MV-4-11 (cell line): Measurements from ENCODE around the gene FAM124B.

ENCODE experiments used
- DNase-seq: peaks from one replicate; lab custom pipeline; 2025; lab: John Stamatoyannopoulos, UW

FAM124B gene

DNA sequence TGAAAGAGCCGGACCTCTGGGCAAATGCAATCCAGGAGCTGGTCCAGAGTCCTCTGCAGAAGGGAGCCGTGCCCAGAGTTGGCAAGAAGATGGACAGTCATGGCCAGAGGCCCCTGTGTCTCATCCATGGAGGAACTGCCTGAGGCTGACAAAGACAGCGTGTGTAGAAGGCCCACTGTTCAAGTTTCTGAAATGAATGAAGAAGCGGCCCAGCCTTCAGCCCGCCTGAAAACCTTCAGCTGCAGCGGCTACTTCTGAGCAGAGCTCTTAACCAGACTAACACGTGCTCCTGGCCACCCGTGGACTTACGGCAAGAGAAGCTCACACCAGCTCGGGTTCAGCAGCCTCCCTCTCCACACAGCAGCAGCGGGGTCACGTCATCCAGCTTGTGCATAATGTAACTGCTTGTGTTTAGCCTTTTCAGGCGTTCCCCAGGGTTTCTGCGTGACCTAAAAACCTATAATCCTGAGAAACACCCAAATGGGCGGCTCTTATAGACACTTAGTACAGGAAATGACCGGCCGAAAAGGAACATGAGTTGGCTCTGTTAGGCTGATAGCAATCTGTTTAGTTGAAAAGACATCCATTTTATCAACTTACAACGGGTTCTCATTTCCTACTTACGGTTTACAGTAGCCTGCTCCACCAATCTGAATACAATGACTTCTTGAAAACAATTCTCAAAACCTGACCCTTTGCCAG lies at the start of gene FAM124B:
FAM124B (minus strand) TSS at position 467 of the 702 bp plus-strand sequence; CDS start at position 128, 339 bp downstream.
- no peak for DNase-seq

DNA sequence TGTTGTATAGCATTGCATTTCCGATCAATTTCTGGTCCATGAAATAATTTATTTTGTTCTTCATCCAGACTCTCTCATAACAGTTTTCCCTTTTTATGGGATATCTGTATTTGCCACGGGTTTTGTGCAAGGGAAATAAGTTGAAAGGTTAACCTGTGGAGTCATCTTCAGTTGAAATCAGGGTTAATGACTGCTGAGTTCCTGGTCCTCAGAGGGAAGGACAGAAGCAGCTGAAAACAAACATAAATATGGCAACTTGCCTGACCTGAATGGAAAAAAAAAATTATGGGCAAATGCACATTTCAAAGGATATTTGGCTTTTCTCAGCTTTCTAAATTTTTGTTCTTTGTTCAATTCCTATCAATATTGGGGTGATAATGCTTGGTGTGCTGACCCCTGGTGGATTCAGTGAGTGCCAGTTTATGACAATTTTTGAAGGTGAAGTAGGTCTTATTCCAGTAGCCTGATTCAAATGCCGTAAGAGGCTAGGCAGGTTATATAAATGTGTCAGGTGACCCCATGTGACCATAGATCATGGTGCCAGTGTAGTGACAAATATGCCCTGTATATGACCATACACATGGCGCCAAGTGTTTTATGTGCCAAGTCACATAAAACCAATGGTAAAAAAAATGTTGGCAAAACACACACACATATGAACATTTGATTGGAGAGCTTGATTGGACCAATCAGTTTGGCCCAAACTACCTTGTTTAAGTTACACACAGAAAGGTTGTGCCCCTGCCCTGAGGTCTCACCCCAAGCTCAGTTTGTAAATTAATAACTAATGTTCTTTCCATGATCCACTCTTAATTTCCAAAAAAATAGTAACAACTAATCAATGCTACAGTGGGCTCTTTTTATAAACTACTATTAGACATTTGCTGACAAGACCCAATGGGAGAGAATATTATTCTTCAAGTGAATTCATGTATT lies 47.6 kb upstream of the FAM124B start:
- DNase-seq: no peak

DNA sequence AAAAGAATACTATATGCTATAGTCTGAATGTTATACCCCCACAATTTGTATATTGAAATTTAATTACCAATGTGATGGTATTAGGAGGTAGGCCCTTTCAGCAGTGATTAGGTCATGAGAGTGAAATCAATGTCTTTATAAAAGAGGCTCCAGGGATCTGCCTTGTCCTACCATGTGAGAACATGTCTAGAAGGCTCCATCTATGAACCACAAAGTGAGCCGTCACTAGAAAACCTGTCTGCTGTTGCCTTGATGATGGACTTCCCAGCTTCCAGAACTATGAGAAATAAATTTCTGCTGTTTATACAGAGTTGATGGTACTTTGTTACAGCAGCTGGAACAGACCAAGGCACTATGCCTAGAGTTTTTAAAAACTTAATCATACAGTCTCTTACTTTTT lies 46.3 kb upstream of the FAM124B start:
- DNase-seq: no peak

- DNase-seq: no peak
These were observed 42.9 kb upstream of the FAM124B start for GRCh38 chr2:224444783-224445182.

DNA sequence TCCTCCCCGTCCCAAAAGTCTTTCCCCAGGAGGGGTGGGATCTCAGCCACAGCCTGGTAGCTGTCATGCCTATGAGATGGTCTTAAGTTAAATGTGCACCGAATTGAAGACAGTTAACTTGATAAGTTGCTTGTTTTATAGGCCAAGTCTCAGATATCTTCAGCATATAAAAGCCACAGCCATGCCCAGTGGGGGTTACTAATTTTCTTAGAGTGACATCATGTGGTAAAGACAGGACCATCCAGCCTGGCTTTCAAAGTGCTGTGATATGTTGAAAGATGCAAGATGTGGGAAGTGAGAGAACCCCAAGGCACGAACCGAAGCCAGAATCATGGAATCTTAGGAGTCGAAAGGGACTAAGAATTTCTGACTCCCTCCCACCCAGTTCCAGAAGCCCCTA lies 42.1 kb upstream of the FAM124B start:
- no peak for DNase-seq

DNA sequence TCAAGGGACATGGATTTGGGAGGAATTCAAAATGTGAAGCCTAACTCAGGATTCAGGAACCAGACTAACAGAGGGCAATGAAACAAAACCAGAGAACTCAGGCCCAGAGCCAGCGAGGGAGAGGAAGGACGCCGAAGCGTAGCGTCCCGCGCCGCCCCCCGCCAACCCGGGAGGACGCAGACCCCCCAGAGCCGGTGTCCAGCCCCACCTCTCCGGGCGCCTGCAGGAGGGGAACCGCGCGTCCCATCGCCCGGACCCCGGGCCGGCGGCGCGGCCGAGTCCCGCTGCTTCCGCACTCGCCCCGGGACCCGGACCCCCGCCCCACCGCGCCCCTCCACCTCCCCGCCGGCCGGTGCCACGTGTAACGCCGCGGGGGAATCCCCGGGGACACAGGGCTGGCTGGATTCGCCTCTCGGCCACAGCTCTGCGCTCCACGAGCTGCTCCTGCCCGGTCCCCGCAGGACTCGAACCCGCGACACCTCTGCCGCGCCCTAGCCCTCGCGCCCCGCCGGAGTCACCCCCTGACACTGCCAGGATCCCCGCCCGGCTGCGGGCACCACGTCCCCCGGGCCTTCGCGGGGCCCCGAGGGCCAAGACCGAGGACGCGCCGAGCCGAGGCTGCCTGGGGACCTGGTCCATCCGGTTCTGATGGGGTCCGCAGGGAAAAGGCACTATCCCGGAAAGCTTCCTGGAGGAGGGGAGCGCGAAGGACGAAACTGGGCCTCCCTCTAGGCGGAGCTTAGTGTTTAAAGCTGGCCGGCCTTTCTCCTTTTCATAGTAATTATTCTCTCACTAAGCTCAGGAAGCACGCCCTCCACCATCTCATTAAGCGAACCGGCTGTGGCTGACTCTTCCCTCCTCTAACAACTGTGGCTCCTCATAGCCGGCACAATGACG lies 40.4 kb upstream of the FAM124B start:
- no peak for DNase-seq

DNA sequence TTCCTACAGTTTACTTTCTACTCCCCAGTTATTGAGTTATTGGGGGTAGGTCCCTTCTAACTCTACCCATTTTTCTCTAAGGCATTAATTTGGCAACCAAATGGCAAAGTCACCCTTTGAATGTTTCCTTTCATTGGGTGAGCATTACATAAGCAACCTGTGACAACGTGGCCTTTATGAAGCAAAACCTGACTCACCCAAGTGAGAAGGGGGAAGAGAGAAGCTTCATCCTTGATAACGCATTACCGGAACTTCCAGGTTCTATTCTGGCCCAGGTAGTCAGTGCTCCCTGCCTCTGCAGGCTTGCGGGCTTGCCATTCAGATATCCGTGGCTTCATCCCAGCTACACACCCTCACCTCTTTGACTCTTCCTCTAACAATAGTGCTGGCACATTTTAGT lies 39.1 kb upstream of the FAM124B start:
- no peak for DNase-seq

GRCh38 chr2:224438726-224439125 lies 36.8 kb upstream of the FAM124B start:
- no peak for DNase-seq

DNA sequence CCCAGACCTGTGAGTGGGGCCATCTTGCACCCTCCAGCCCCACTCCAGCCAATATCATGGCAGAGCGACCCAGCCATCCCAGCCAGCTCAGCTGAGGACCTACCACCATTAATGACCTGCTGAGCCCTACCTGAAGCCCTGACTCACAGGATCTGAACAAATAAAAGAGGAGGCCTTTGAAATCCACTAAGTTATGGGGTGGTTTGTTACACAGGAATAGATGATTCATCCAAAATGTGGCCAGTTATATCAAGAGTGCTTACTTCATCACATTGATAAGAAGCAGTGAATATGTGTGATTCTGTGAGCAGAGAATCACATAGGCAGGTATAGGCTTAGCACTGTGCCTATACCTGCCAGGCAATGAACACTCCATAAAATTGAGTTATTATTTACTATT lies 34.7 kb upstream of the FAM124B start:
- DNase-seq: no peak

GRCh38 chr2:224434618-224435017 lies 32.7 kb upstream of the FAM124B start:
- no peak for DNase-seq

GRCh38 chr2:224433442-224433841 lies 31.5 kb upstream of the FAM124B start:
- DNase-seq: no peak

GRCh38 chr2:224432003-224432579 lies 30.2 kb upstream of the FAM124B start:
- no peak for DNase-seq

GRCh38 chr2:224429441-224429810 lies 27.5 kb upstream of the FAM124B start:
- DNase-seq: peak; percentile 63

DNA sequence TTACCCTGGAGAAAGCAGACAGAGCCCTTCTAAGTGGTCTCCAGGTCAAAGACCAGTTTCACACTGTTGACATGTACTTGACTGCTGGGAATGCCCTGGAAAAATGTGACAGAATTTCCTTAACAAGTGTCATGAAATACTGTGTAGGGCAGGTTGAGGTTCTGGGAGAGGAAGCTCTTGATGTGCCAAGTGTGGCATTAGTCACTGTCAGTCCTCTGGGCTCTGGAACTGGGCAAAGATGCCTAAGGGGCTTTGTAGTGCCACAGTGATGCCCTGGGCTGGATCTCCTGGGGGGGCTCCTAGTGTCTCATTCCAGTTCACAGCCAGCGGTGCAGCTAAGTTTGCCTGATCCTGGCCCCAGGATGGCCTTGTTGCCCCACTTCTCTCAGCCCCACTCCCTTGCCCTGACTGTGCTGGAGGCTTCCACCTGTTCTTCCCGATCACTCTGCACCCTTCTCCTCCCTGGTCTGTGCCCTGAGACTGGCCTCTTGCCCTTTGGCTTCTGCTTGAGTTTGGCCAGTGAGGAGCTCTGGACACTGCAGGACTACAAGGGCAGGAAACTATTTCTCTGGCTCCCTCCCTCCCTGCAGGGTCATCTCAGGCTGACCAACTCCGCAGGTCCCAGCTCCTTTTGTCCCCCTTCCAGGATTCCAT lies 27.0 kb upstream of the FAM124B start:
- no peak for DNase-seq

- peak; percentile 76 for DNase-seq
These were observed 25.6 kb upstream of the FAM124B start for GRCh38 chr2:224427471-224427870.

DNA sequence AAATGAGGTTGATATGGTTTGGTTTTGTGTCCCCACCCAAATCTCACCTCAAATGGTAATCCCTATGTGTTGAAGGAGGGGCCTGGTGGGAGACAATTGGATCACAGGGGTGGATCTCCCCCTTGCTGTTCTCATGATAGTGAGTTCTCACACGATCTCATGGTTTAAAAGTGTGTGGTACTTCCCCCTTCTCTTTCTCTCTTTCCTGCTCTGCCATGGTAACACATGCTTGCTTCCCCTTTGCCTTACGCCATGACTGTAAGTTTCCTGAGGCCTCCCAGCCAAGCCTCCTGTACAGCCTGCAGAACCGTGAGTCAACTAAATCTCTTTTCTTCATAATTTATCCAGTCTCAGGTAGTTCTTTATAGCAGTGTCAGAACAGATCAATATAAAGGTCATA lies 24.7 kb upstream of the FAM124B start:
- DNase-seq: peak; percentile 62

DNA sequence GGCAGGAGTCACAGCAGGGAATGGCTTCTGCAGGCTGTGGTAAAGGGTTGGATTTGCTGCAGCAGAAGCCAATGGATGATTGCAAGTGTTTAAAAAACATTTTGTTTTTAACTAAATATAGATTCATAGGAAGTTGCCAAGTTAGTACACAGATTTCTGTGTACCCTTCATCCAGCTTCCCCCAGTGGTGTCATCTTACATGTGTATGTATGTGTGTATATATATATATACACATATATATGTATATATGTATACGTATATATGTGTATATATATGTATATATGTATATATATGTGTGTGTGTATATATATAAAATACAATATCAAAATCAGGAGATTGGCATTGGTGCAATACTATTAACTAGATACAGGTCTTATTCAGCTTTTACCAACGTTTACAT lies 19.2 kb upstream of the FAM124B start:
- no peak for DNase-seq

- no peak for DNase-seq
These were observed 16.0 kb upstream of the FAM124B start for GRCh38 chr2:224417947-224418346.

DNA sequence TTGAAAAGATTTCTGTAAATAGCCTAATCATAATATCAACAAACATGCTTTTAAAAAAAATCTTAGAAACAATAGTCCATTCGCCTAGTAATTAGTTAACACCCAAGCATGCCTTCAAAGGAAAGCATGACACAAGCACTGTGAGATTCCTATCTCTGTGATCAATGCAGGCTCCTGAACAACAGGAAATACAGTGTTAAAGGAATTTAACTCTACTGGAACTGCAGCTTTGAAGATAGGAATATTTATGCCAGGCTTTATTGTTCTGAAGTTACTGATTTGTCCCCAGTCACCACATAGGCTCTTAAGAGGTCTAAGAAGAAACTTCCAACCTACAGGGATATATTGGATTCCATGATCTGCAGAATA lies 15.4 kb upstream of the FAM124B start:
- DNase-seq: no peak

DNA sequence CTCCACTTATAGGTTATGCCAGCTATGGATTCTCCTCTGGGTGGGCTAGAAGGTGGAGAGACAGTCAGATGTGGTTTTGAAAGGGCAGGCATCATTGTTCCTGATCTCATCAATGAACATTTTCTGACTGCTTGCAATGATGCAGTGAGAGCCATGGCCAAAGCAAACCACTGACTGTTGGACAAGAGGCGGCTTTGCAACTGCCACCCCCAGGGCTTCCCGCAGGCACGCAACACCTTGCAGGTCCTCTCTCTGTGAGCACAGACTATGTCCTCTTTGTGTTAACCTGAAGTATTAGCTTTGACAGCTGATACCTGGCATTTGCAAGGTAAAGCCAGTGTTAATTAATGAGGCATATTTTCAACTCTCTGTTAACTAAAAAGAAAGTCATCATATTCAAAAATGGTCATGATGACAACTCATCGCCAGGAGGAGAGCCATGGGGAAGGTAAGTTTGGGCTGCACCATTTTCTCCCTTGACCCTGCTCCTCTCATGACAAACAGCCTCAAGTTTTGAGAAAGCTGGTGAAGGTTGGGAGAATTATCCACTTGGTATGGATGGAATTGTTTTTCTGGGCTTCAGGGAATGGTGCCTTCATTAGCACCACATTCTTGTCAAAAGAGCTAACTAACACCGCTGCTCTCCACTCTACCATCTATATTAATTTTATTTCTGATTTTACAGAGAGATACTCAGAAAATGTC lies 14.9 kb upstream of the FAM124B start:
- DNase-seq: no peak

DNA sequence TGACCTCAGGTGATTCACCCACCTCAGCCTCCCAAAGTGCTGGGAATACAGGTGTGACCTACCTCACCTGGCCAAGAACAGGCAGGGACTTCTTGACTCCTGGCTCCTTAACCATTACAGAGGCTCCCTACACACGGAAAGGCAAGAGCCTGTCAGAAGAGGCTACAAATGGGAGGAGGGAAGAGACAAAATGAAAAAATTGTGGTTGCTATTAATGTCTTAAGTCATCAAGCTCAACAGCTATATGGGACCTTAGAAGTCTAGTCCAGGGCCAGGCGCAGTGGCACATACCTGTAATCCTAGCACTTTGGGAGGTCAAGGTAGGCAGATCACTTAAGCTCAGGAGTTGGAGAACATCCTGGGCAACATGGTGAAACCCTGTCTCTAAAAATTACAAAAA lies 11.5 kb upstream of the FAM124B start:
- no peak for DNase-seq
